Endodermal cell (in vitro differentiated cells): ENCODE measurements around the gene SYNC. TPM values are rescaled to one million over a fixed set of nuclear protein-coding genes. Genes with fewer than 3 reads are reported as not detected.
"Not testable (repeated sequence)": the region's sequence is repeated elsewhere in the genome, so short reads cannot be mapped to it uniquely, and the experiment has no call there.

Experiments used
- DNase-seq: peaks from one replicate; pipeline ENCODE4 v3.0.0-alpha.2; 2017
- H3K27ac ChIP-seq: 2 replicates; pipeline ENCODE4 v1.5.1; 2013; ENCODE audit warnings: mild to moderate bottlenecking, low read depth, low read length, moderate library complexity
- H3K27me3 ChIP-seq: 2 replicates; pipeline ENCODE4 v1.6.1; 2013; ENCODE audit warnings: mild to moderate bottlenecking, low read length, moderate library complexity; ENCODE audit not compliant: insufficient read depth, control insufficient read depth, poor library complexity, severe bottlenecking
- H3K36me3 ChIP-seq: 2 replicates; pipeline ENCODE4 v1.7.0; 2013; ENCODE audit warnings: mild to moderate bottlenecking, low read length, moderate library complexity; ENCODE audit not compliant: control insufficient read depth, insufficient read depth
- H3K4me1 ChIP-seq: one replicate; pipeline ENCODE4 v1.7.0; 2013; ENCODE audit warnings: low read length; ENCODE audit not compliant: control insufficient read depth, insufficient read depth
- H3K4me3 ChIP-seq: 2 replicates; pipeline ENCODE4 v1.5.1; 2013; ENCODE audit warnings: mild to moderate bottlenecking, low read length, moderate library complexity
- H3K9ac ChIP-seq: 2 replicates; pipeline ENCODE4 v1.6.1; 2013; ENCODE audit warnings: mild to moderate bottlenecking, low read length, moderate library complexity; ENCODE audit not compliant: poor library complexity, severe bottlenecking; ENCODE audit errors: extremely low read depth
- H3K9me3 ChIP-seq: 2 replicates; pipeline ENCODE4 v1.6.1; 2013; ENCODE audit warnings: mild to moderate bottlenecking, low read length, moderate library complexity; ENCODE audit not compliant: control insufficient read depth
- H3K27ac Mint-ChIP-seq: 2 replicates; pipeline ENCODE4 v1.8.0; 2020; ENCODE audit warnings: mixed read lengths
- H3K27me3 Mint-ChIP-seq: 2 replicates; pipeline ENCODE4 v1.8.0; 2021; ENCODE audit warnings: mild to moderate bottlenecking, mixed read lengths; ENCODE audit not compliant: insufficient read depth
- H3K36me3 Mint-ChIP-seq: 2 replicates; pipeline ENCODE4 v1.8.0; 2020; ENCODE audit warnings: low read depth, mixed read lengths
- H3K4me1 Mint-ChIP-seq: 2 replicates; pipeline ENCODE4 v1.8.0; 2020; ENCODE audit warnings: mixed read lengths
- H3K4me3 Mint-ChIP-seq: 2 replicates; pipeline ENCODE4 v1.8.0; 2020; ENCODE audit warnings: mild to moderate bottlenecking, moderate library complexity, mixed read lengths
- H3K9me3 Mint-ChIP-seq: 2 replicates; pipeline ENCODE4 v1.8.0; 2020; ENCODE audit warnings: mild to moderate bottlenecking, mixed read lengths
- WGBS, 2 experiments: methylation state at CpG; one replicate each; pipeline versions ENCODE4 v1.1.5 to v1.1.7; 2013; ENCODE audit warnings: missing lambda C conversion rate in 2 of 2, mixed read lengths in 1 of 2; ENCODE audit not compliant: insufficient coverage in 1 of 2, insufficient read length in 1 of 2; 5-methylcytosine and 5-hydroxymethylcytosine counted together
- total RNA-seq, 2 donors: library from RNA; stranded (reverse); fragmentation: NEBNext Ultra II Directional in 1 of 2; extraction: Animal tissue kit (Norgen Biotek cat#: 25700) in 1 of 2; gene quantifications; 2 replicates in 1 of 2; 3 replicates in 1 of 2; pipeline ENCODE4 v1.2.1, GENCODE V29; 2021
- TF ChIP-seq, protein P1 (sequence below): fragments of 200-600 bp; sonication (generic); conservative IDR thresholded peaks from 2 replicates; pipeline ENCODE4 v1.5.0; 2021; ENCODE audit warnings: antibody characterized with exemption, mild to moderate bottlenecking

The SYNC gene
- total RNA-seq, 2 donors from 2014 or later, result 0.18 TPM; not detected in 1

DNA sequence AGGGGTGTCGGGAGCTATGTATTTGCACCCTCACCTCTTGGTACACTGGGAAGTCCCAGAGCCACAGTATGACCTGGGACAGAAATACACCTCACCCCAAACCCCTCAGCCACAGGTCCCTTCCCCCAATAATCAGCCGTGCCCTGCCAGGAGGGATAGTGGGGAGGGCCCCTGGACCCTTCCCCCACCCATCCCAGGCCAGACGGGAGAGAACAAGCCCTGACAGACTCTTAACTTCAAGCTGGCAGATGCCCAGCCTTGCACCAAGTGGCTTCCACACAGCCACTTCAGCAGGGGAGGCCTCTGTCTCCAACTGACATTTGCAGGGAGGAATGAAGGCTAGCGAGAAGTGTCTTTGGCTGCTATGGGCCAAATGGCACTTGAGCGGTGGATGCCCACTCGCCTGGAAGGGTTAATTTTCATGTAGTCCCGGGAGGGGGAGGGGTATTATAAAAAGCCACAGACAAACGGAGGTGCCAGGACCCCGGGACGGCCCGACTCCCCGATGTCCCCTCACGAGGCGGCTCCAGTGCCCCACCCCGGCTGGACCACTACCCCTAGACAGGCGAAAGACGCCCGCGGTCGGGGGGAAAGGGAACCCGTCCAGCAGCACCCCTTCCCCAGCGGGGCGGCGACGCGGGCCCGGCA lies 495 bp downstream of the SYNC start:
- Mint-ChIP-seq H3K4me1 (peaks cover 13% of the 10 kb centered on the region), H3K27ac (no peak overlapping the region), H3K36me3 (no peaks in the 10 kb centered on the region), H3K9me3 (peaks cover 2% of the 10 kb centered on the region), H3K4me3 (peak overlapping the region; percentile 51), H3K27me3 (peaks cover 51% of the 10 kb centered on the region)
- Histone ChIP-seq H3K9ac (no peak overlapping the region), H3K36me3 (no peaks in the 10 kb centered on the region), H3K4me1 (no peaks in the 10 kb centered on the region), H3K27ac (no peak overlapping the region), H3K27me3 (peaks cover 38% of the 10 kb centered on the region), H3K9me3 (no peaks in the 10 kb centered on the region), H3K4me3 (no peak overlapping the region)
- DNase-seq, result peak; percentile 66
- TF ChIP-seq, protein P1, sequence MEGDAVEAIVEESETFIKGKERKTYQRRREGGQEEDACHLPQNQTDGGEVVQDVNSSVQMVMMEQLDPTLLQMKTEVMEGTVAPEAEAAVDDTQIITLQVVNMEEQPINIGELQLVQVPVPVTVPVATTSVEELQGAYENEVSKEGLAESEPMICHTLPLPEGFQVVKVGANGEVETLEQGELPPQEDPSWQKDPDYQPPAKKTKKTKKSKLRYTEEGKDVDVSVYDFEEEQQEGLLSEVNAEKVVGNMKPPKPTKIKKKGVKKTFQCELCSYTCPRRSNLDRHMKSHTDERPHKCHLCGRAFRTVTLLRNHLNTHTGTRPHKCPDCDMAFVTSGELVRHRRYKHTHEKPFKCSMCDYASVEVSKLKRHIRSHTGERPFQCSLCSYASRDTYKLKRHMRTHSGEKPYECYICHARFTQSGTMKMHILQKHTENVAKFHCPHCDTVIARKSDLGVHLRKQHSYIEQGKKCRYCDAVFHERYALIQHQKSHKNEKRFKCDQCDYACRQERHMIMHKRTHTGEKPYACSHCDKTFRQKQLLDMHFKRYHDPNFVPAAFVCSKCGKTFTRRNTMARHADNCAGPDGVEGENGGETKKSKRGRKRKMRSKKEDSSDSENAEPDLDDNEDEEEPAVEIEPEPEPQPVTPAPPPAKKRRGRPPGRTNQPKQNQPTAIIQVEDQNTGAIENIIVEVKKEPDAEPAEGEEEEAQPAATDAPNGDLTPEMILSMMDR, result no peak
- WGBS, 2 experiments, result 21 to 22% methylated on average over 13 to 27 of the region's 27 CpGs

DNA sequence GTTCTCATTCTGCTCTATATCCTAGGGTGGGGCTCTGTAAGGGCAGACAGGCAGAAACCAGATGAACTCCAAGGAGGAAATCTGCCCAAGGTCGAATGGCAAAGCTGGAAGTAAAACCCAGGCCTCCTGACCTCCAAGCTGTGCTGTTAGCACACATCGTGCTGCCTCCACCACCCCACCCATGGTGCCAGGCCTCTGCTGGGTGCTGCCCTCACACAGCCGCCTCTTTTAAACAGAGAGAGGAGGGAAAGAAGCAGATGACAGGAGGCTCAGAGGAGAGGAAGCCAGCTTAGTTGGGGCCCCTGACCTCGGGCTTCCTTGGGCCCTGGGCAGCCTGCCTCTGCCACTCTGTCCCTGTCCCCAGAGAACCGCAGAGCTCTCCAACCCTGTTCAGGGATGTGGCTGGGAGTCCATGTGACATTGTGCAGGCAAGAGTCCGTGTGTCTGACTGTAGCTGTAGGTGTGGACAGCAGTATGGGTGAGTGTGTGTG lies 1.1 kb downstream of the SYNC start:
- TF ChIP-seq, protein P1, result no peak
- Mint-ChIP-seq H3K36me3 (no peaks in the 10 kb centered on the region), H3K27me3 (peaks cover 51% of the 10 kb centered on the region), H3K27ac (no peak overlapping the region), H3K4me1 (peaks cover 10% of the 10 kb centered on the region), H3K4me3 (peak overlapping the region; percentile 51), H3K9me3 (peaks cover 2% of the 10 kb centered on the region)
- no peaks in the 10 kb centered on the region for H3K36me3 ChIP-seq
- peak; percentile 53 for DNase-seq
- no peak overlapping the region for H3K27ac ChIP-seq
- no peak overlapping the region for H3K4me3 ChIP-seq
- H3K27me3 ChIP-seq, result peaks cover 38% of the 10 kb centered on the region
- no peak overlapping the region for H3K9ac ChIP-seq
- no peaks in the 10 kb centered on the region for H3K9me3 ChIP-seq
- no peaks in the 10 kb centered on the region for H3K4me1 ChIP-seq
- 85 to 87% methylated on average over 4 to 6 of the region's 6 CpGs for WGBS, 2 experiments

- WGBS, 2 experiments, result 88 to 94% methylated on average over 5 to 8 of the region's 8 CpGs
- H3K9ac ChIP-seq, H3K27ac Mint-ChIP-seq, DNase-seq, H3K4me3 Mint-ChIP-seq, H3K9me3 Mint-ChIP-seq, H3K4me1 Mint-ChIP-seq, H3K27me3 ChIP-seq, H3K27ac ChIP-seq, H3K4me1 ChIP-seq, H3K36me3 ChIP-seq, H3K36me3 Mint-ChIP-seq, H3K9me3 ChIP-seq, H3K4me3 ChIP-seq: not testable (repeated sequence)
- peaks cover 19% of the 10 kb centered on the region for H3K27me3 Mint-ChIP-seq
These were observed 5.6 kb downstream of the SYNC start for GRCh38 chr1:32696996-32697395.

GRCh38 chr1:32696041-32696440 lies 6.5 kb downstream of the SYNC start:
- H3K9me3 ChIP-seq, result no peaks in the 10 kb centered on the region
- peaks cover 9% of the 10 kb centered on the region for H3K27me3 Mint-ChIP-seq
- TF ChIP-seq, protein P1, result no peak
- H3K4me1 ChIP-seq, result no peaks in the 10 kb centered on the region
- no peak overlapping the region for H3K27ac Mint-ChIP-seq
- no peak overlapping the region for H3K4me3 ChIP-seq
- no peak overlapping the region for H3K9ac ChIP-seq
- WGBS, 2 experiments, result 91 to 100% methylated on average over 6 to 9 of the region's 9 CpGs
- H3K9me3 Mint-ChIP-seq, result peaks cover 2% of the 10 kb centered on the region
- H3K27me3 ChIP-seq, result no peaks in the 10 kb centered on the region
- no peak for DNase-seq
- H3K4me3 Mint-ChIP-seq, result no peak overlapping the region
- H3K27ac ChIP-seq, result no peak overlapping the region
- no peaks in the 10 kb centered on the region for H3K36me3 Mint-ChIP-seq
- H3K4me1 Mint-ChIP-seq, result no peaks in the 10 kb centered on the region
- no peaks in the 10 kb centered on the region for H3K36me3 ChIP-seq
